GM18511 (cell line): ENCODE data around the gene INAVA.
"Not testable (repeated sequence)": the region's sequence is repeated elsewhere in the genome, so short reads cannot be mapped to it uniquely, and the experiment has no call there.

Source experiments
- ATAC-seq: cut with Tn5 transposase; IDR thresholded peaks from one replicate; pipeline ENCODE4 v1.9.1; 2021; ENCODE audit warnings: mild to moderate bottlenecking, moderate library complexity; ENCODE audit not compliant: unreplicated experiment

The INAVA gene

DNA sequence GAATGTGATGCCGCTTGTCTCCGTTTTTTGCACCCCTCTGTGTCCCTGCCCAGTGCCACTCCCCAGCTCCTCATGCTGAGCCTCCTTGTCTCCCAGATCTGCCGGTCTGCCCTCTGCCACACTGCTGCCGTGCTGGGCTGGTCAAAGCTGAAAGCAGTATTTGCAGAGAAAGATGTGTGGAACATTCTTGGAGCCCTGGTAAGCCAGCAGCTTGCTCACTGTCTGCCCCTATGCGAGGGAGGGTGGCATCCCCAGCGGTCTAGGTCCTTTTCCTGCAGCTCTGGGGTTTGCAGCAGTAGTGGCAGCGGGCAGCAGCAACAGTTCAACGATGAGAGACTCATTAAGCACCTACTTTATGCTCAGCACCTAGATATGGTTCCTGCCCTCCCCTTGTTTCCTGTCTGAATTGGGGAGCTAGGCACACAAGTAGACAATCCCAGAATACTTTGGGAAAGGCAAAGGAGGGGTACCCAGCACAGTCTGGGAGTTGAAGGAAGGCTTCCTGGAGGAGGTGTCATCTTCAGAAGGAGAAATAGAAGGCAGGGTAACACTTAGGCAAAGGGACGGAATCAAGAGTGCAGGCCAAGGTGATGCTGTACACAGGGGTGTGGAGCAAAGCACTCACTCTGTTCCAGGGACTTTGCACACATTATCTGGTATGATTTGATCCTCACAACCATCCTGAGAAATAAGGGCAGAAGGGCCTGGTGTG, 65.7 kb downstream of the INAVA start:
- no peak for ATAC-seq

DNA sequence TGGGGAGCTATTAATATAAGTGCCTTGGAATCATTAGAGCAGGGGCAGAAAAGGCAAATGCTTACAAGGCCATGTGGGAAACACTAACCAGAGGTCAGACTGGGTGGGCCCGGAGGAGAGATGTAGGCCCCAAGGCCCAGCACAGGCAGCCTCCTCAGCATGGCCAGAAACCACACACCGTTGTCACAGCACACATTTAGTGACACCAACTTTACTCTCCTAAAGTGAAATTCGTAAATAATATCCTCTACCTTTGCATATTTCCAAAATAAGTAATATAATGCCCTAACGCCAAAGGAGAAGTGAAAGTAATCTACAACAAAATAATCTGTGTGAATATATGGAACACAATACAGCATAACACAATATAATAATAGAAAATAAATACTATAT, 66.2 kb downstream of the INAVA start:
- no peak for ATAC-seq

DNA sequence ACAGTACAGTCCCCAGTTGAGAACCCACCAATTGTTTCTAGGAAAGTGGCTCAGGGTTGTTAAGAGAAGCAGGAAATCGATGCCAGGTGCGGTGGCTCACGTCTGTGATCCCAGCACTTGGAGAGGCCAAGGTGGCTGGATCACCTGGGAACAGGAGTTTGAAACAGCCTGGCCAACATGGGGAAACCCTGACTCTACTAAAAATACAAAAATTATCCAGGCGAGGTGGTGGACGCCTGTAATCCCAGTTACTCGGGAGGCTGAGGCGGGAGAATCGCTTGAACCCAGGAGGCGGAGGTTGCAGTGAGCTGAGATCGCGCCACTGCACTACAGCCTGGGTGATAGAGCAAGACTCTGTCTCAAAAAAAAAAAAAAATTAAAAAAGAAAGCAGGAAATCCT, 67.5 kb downstream of the INAVA start:
- not testable (repeated sequence) for ATAC-seq

DNA sequence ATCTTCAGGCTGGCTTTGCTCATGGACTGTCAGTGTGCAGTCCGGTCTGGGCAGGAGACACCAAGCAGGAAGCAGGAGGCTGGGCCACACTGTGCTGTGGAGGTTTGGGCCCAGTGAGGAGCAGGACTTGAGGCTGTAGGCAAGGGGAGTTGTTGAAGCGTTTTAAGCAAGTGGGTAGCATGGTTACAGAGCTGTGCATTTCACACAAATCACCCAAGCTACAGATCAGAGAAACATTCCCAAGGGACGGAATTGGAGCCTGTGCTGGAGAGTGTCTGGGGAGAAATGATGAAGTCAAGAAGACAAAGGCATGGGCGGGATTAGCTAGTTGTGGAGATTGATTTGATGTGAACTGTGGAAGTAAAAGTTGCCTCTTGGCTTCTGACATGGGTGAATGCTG, 67.9 kb downstream of the INAVA start:
- ATAC-seq = no peak

DNA sequence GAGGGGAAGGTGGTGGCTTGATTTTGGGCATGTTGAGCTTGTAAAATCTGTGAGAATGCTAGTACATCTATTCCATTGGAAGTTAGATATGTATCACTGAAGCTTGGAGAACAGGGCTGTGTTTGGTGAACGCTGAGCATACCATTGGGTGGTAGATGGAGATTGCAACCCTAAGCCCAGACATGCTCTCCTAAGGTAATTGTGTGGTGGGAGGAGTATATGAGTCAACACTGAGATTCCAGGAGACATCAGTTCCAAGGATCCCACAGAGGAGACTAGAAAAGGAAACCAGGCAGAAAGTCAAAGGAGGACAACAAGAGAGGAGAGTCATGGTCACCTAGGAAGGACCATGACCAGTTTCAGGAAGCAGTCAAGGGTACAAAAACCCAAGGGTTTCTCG, 68.4 kb downstream of the INAVA start:
- ATAC-seq = no peak

DNA sequence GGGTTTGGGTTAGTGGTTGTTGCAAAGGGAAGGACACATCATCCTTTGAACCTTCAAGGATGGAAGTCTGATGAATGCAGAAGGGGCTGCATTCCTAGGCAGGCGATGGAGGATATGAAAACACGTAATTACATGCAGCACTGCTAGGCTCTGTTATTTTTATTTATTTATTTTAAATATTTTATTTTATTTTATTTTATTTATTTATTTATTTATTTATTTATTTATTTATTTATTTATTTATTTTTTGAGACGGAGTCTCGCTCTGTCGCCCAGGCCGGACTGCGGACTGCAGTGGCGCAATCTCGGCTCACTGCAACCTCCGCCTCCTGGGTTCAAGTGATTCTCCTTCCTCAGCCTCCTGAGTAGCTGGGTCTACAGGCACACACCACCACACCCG, 69.2 kb downstream of the INAVA start:
- not testable (repeated sequence) for ATAC-seq
